ENCODE measurements around the gene MST1. TPM values are rescaled to one million over a fixed set of nuclear protein-coding genes. Genes with fewer than 3 reads are reported as not detected.

MST1 gene
- total RNA-seq, 4 donors from 2014 or later, result 2.3 to 12.2 (median 2.7) TPM

DNA sequence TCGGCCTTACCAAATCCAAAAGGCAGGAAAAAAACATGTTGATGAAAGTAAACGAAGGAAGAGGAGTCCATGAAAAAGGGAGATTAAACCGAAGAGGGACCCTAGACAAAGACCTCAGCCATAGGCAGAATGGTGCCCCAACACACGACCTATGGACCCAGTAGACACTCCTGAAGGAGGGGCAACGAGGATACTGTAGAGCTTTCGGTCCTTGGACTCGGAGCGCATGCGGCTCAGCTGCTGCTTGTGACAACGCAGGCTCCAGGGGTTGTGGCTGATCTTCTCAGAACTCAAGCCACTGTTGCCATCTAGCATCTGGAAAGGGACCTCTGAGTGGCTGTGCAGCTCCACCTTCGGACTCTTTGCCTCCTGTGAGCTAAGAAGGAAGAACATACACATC, 43.3 kb upstream of the MST1 start:
- no peaks in the 10 kb centered on the region for H3K27me3 ChIP-seq
- no peaks in the 10 kb centered on the region for H3K4me1 ChIP-seq
- no peak overlapping the region for H3K27ac ChIP-seq
- DNase-seq, result no peak
- TF ChIP-seq, protein P1, sequence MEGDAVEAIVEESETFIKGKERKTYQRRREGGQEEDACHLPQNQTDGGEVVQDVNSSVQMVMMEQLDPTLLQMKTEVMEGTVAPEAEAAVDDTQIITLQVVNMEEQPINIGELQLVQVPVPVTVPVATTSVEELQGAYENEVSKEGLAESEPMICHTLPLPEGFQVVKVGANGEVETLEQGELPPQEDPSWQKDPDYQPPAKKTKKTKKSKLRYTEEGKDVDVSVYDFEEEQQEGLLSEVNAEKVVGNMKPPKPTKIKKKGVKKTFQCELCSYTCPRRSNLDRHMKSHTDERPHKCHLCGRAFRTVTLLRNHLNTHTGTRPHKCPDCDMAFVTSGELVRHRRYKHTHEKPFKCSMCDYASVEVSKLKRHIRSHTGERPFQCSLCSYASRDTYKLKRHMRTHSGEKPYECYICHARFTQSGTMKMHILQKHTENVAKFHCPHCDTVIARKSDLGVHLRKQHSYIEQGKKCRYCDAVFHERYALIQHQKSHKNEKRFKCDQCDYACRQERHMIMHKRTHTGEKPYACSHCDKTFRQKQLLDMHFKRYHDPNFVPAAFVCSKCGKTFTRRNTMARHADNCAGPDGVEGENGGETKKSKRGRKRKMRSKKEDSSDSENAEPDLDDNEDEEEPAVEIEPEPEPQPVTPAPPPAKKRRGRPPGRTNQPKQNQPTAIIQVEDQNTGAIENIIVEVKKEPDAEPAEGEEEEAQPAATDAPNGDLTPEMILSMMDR (IDR thresholded peaks at IDR 0.05), result no peak
- TF ChIP-seq POLR2A (IDR thresholded peaks at IDR 0.05), result no peak
- peaks cover 5 to 97% (median 38%) of the 10 kb centered on the region in 3 donors for H3K36me3 ChIP-seq
- intact Hi-C loops (cut with DNase I), result no loop called here
- no peaks in the 10 kb centered on the region for H3K9me3 ChIP-seq
- 85 to 95% methylated on average over 9 to 11 of the region's 11 CpGs for WGBS, 2 donors
- H3K4me3 ChIP-seq, result no peak overlapping the region

DNA sequence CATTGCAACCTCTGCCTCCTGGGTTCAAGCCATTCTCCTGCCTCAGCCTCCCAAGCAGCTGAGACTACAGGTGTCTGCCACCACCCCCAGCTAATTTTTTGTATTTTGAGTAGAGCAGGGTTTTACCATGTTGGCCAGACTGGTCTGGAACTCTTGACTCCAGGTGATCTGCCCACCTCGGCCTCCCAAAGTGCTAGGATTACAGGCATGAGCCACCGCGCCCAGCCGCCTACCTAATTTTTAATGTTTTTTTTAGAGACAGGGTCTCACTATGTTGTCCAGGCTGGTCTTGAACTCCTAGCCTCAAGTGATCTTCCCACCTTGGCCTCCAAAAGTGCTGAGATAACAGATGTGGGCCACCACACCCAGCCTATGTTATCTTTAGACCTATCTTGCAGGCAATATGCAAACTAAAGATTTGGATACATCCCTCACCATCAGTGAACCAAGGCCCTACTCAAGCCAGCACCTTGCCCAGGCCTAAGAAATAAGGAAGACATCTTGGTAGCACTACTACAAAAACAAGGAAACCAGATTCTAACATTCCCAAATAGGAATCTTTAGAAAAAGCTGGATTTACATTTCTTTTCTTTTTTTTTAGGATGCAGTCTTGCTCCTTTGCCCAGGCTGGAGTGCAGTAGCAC, 40.8 kb upstream of the MST1 start:
- Histone ChIP-seq H3K9me3 (no peaks in the 10 kb centered on the region), H3K4me3 (no peak overlapping the region), H3K4me1 (peaks cover 0 to 12% (median 0%) of the 10 kb centered on the region in 3 donors), H3K27me3 (no peaks in the 10 kb centered on the region), H3K27ac (no peak overlapping the region), H3K36me3 (peaks cover 18 to 97% (median 36%) of the 10 kb centered on the region in 3 donors)
- no peak for DNase-seq
- no peak for TF ChIP-seq POLR2A (IDR thresholded peaks at IDR 0.05)
- TF ChIP-seq, protein P1 (IDR thresholded peaks at IDR 0.05), result no peak
- intact Hi-C loops (cut with DNase I), result no loop called here
- WGBS, 2 donors, result 100% methylated on average over 3 to 4 of the region's 4 CpGs

DNA sequence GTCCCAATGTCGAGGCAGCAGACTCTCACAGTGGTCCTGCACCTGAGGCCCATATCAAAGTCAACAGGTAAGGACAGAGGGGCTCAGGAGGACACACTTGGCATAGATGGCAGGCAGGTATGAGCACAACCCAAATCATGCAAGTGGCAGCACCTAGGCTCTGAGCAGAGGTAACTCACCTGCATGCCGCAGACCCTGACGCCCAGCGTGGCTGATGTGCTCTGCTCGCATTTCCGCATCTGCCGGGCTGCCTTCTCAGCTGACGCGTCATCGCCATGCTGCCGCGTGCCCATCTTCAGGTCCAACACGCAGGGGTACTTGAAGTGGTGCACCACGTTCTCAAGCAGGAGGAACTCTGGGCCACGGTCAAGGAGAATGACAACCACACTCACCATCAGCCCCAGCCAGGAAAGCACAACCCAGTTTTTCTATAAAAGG, 38.7 kb upstream of the MST1 start:
- Histone ChIP-seq H3K4me3 (no peak overlapping the region), H3K9me3 (no peaks in the 10 kb centered on the region), H3K36me3 (peaks cover 18 to 80% (median 34%) of the 10 kb centered on the region in 3 donors), H3K27ac (no peak overlapping the region), H3K27me3 (no peaks in the 10 kb centered on the region), H3K4me1 (peaks cover 8 to 27% (median 9%) of the 10 kb centered on the region in 3 donors)
- DNase-seq, result no peak
- TF ChIP-seq, protein P1 (IDR thresholded peaks at IDR 0.05), result no peak
- no peak for TF ChIP-seq POLR2A (IDR thresholded peaks at IDR 0.05)
- WGBS, 2 donors, result 93 to 100% methylated on average over 1 to 15 of the region's 15 CpGs
- intact Hi-C loops (cut with DNase I), result no loop called here

DNA sequence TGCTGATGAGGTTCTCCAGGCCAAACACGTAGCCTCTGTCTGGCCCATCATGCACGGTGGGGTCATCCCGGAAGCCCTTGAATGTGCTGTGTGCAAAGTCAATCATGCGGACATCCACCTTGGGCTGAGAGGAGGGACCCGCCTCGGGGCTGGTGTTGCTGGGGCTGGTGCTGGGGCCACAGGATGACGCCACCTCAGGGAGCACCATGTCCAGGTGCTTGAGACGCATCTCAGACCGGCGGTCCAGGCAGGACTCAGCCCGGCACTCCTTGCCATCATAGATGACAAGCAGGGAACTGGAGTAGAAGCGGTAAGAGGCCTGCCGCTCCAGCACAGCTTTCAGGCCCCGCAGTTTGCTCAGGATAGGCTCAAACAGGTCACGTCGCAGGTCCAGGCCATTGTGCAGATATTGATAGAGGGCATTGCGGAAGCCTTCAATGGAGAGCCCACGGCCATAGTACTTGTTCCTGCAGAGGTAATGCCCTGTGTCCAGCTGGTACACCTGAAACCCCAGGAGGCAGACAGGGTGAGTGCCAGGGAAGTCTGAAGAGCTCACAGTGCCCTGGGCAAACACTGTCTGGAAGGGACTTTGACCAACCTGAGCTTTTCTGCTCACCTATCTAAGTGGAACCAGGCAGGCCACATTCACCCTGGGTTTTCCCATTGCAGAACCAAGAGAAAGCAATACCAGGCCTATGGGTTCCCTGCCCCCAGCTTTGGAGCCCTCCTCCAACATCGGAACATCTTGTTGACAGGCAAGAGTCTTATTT, 38.1 kb upstream of the MST1 start:
- Histone ChIP-seq H3K27ac (no peak overlapping the region), H3K36me3 (peaks cover 18 to 78% (median 28%) of the 10 kb centered on the region in 3 donors), H3K4me3 (no peak overlapping the region), H3K27me3 (no peaks in the 10 kb centered on the region), H3K9me3 (no peaks in the 10 kb centered on the region), H3K4me1 (peaks cover 14 to 33% (median 15%) of the 10 kb centered on the region in 3 donors)
- 78 to 100% methylated on average over 5 to 7 of the region's 19 CpGs for WGBS, 2 donors
- no peak for DNase-seq
- intact Hi-C loops (cut with DNase I), result no loop called here
- no peak for TF ChIP-seq POLR2A (IDR thresholded peaks at IDR 0.05)
- TF ChIP-seq, protein P1 (IDR thresholded peaks at IDR 0.05), result no peak

Data from esophagus squamous epithelium (tissue), 5 donors.